Neural cell (in vitro differentiated cells): ENCODE data around the gene NEU3. TPM values are rescaled to one million over a fixed set of nuclear protein-coding genes. Genes with fewer than 3 reads are reported as not detected.
"Not testable (repeated sequence)": the region's sequence is repeated elsewhere in the genome, so short reads cannot be mapped to it uniquely, and the experiment has no call there.

Source experiments
- H2AFZ ChIP-seq: fragments of 200-600, 300-800 bp; sonication (generic), shearing (Covaris generic); 2 replicates; pipeline ENCODE4 v1.6.0; 2014; ENCODE audit warnings: low read depth, mild to moderate bottlenecking, antibody characterized with exemption, low read length, moderate library complexity
- H3F3A ChIP-seq: fragments of 200-600 bp; shearing (Covaris generic); 2 replicates; pipeline ENCODE4 v1.6.1; 2016; ENCODE audit warnings: mild to moderate bottlenecking, moderate library complexity, mixed read lengths, antibody characterized with exemption, low read length; ENCODE audit not compliant: insufficient read depth, poor library complexity, severe bottlenecking
- H3K27ac ChIP-seq: fragments of 200-600, 300-800 bp; sonication (generic), shearing (Covaris generic); 2 replicates; pipeline ENCODE4 v1.5.1; 2014; ENCODE audit warnings: mild to moderate bottlenecking, low read length, moderate library complexity
- H3K27me3 ChIP-seq: fragments of 300-800, 200-600 bp; sonication (generic), shearing (Covaris generic); 2 replicates; pipeline ENCODE4 v1.6.0; 2014; ENCODE audit warnings: mild to moderate bottlenecking, low read depth, low read length, moderate library complexity; ENCODE audit not compliant: insufficient read depth
- H3K36me3 ChIP-seq: fragments of 300-800, 200-600 bp; sonication (generic), shearing (Covaris generic); 2 replicates; pipeline ENCODE4 v1.5.1; 2014; ENCODE audit warnings: mild to moderate bottlenecking, antibody characterized with exemption, low read length, moderate library complexity; ENCODE audit not compliant: insufficient read depth
- H3K4me2 ChIP-seq: fragments of 300-800, 200-600 bp; sonication (generic), shearing (Covaris generic); 2 replicates; pipeline ENCODE4 v1.6.0; 2014; ENCODE audit warnings: mild to moderate bottlenecking, low read length
- H3K4me3 ChIP-seq: fragments of 300-800, 200-600 bp; sonication (generic), shearing (Covaris generic); 2 replicates; pipeline ENCODE4 v1.5.1; 2014; ENCODE audit warnings: mild to moderate bottlenecking, low read length, moderate library complexity
- H3K79me2 ChIP-seq: fragments of 200-600 bp; shearing (Covaris generic); replicated peaks from 2 replicates; pipeline ENCODE4 v1.6.0; 2014; ENCODE audit warnings: mild to moderate bottlenecking, low read length, moderate library complexity; ENCODE audit not compliant: insufficient read depth
- H3K9ac ChIP-seq: fragments of 300-800, 200-600 bp; sonication (generic), shearing (Covaris generic); 2 replicates; pipeline ENCODE4 v1.6.1; 2016; ENCODE audit warnings: mild to moderate bottlenecking, low read length, mixed read lengths
- H3K9me2 ChIP-seq: fragments of 200-600 bp; shearing (Covaris generic); 2 replicates; pipeline ENCODE4 v1.6.1; 2016; ENCODE audit warnings: mild to moderate bottlenecking, low read length, mixed read lengths; ENCODE audit not compliant: insufficient read depth
- H3K9me3 ChIP-seq: fragments of 200-600, 300-800 bp; sonication (generic), shearing (Covaris generic); 2 replicates; pipeline ENCODE4 v1.6.1; 2016; ENCODE audit warnings: mild to moderate bottlenecking, mixed run types, low read length, moderate library complexity, mixed read lengths
- H4K20me1 ChIP-seq: fragments of 200-600 bp; shearing (Covaris generic); 2 replicates; pipeline ENCODE4 v1.6.1; 2016; ENCODE audit warnings: mild to moderate bottlenecking, mixed run types; ENCODE audit not compliant: insufficient read depth
- EP300 ChIP-seq: fragments of 450-650 bp; conservative IDR thresholded peaks from 2 replicates; pipeline ENCODE4 v1.6.1; 2014; ENCODE audit warnings: antibody characterized with exemption, mild to moderate bottlenecking, moderate library complexity; ENCODE audit not compliant: poor library complexity, severe bottlenecking
- EZH2 ChIP-seq: fragments of 200-600, 300-800 bp; shearing (Covaris generic), sonication (generic); IDR thresholded peaks from 2 replicates; pipeline ENCODE4 v1.6.1; 2014; ENCODE audit warnings: antibody characterized with exemption, low read length, borderline replicate concordance, mild to moderate bottlenecking; ENCODE audit not compliant: insufficient read depth, poor library complexity, severe bottlenecking
- MXI1 ChIP-seq: fragments of 450-650 bp; conservative IDR thresholded peaks from 2 replicates; pipeline ENCODE4 v1.6.1; 2014; ENCODE audit warnings: antibody characterized with exemption, mild to moderate bottlenecking; ENCODE audit not compliant: poor library complexity, severe bottlenecking
- POLR2AphosphoS5 ChIP-seq: IDR thresholded peaks from 2 replicates; pipeline ENCODE4 v1.6.1; 2012
- RAD21 ChIP-seq: fragments of 450-650 bp; conservative IDR thresholded peaks from 2 replicates; pipeline ENCODE4 v1.6.1; 2014; ENCODE audit warnings: antibody characterized with exemption, mild to moderate bottlenecking, moderate library complexity
- SMC3 ChIP-seq: fragments of 450-650 bp; conservative IDR thresholded peaks from 2 replicates; pipeline ENCODE4 v1.6.1; 2014; ENCODE audit warnings: antibody characterized with exemption, mild to moderate bottlenecking, moderate library complexity; ENCODE audit not compliant: poor library complexity
- TAF1 ChIP-seq: IDR thresholded peaks from 2 replicates; pipeline ENCODE4 v1.6.1; 2012; ENCODE audit warnings: low read depth
- polyA plus RNA-seq: library from polyadenylated mRNA; depleted of rRNA; stranded (reverse); fragments of >200 nt; gene quantifications from 2 replicates; pipeline ENCODE4 v1.2.3, GENCODE V29; 2014
- TF ChIP-seq, protein P1 (sequence below): IDR thresholded peaks from 2 replicates; pipeline ENCODE4 v1.6.1; 2012; ENCODE audit warnings: borderline replicate concordance
- TF ChIP-seq, protein P2 (sequence below): fragments of 450-650 bp; IDR thresholded peaks from 2 replicates; pipeline ENCODE4 v1.5.1; 2014; ENCODE audit warnings: antibody characterized with exemption, mild to moderate bottlenecking, moderate library complexity; ENCODE audit not compliant: poor library complexity, severe bottlenecking

NEU3 gene
- polyA plus RNA-seq, 1 donor from 2014 or later = 16.9 TPM

DNA sequence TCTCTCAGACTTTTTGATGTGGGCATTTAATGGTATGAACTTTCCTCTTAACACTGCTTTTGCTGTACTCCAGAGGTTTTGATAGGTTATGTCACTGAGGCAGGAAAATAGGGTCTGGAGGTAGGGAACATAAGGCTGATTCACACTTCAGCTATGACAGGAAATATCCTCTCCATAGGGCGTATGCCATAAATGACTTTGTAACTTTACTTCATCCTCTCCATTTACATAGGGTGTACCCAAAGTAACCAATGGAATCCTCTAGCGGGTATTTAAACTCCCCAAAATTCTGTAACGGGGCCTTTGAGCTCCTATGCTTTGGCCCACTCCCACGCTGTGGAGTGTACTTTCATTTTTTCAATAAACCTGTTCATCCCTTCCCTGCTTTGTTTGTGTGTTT lies 58.5 kb downstream of the NEU3 start:
- TF ChIP-seq POLR2AphosphoS5 (no peak), MXI1 (no peak), EP300 (no peak), RAD21 (no peak), EZH2 (no peak), SMC3 (no peak), TAF1 (no peak)
- TF ChIP-seq, protein P1, sequence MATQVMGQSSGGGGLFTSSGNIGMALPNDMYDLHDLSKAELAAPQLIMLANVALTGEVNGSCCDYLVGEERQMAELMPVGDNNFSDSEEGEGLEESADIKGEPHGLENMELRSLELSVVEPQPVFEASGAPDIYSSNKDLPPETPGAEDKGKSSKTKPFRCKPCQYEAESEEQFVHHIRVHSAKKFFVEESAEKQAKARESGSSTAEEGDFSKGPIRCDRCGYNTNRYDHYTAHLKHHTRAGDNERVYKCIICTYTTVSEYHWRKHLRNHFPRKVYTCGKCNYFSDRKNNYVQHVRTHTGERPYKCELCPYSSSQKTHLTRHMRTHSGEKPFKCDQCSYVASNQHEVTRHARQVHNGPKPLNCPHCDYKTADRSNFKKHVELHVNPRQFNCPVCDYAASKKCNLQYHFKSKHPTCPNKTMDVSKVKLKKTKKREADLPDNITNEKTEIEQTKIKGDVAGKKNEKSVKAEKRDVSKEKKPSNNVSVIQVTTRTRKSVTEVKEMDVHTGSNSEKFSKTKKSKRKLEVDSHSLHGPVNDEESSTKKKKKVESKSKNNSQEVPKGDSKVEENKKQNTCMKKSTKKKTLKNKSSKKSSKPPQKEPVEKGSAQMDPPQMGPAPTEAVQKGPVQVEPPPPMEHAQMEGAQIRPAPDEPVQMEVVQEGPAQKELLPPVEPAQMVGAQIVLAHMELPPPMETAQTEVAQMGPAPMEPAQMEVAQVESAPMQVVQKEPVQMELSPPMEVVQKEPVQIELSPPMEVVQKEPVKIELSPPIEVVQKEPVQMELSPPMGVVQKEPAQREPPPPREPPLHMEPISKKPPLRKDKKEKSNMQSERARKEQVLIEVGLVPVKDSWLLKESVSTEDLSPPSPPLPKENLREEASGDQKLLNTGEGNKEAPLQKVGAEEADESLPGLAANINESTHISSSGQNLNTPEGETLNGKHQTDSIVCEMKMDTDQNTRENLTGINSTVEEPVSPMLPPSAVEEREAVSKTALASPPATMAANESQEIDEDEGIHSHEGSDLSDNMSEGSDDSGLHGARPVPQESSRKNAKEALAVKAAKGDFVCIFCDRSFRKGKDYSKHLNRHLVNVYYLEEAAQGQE = no peak
- TF ChIP-seq, protein P2, sequence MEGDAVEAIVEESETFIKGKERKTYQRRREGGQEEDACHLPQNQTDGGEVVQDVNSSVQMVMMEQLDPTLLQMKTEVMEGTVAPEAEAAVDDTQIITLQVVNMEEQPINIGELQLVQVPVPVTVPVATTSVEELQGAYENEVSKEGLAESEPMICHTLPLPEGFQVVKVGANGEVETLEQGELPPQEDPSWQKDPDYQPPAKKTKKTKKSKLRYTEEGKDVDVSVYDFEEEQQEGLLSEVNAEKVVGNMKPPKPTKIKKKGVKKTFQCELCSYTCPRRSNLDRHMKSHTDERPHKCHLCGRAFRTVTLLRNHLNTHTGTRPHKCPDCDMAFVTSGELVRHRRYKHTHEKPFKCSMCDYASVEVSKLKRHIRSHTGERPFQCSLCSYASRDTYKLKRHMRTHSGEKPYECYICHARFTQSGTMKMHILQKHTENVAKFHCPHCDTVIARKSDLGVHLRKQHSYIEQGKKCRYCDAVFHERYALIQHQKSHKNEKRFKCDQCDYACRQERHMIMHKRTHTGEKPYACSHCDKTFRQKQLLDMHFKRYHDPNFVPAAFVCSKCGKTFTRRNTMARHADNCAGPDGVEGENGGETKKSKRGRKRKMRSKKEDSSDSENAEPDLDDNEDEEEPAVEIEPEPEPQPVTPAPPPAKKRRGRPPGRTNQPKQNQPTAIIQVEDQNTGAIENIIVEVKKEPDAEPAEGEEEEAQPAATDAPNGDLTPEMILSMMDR = no peak
- Histone ChIP-seq H3K79me2 (no peaks in the 10 kb centered on the region), H4K20me1 (no peaks in the 10 kb centered on the region), H2AFZ (no peak overlapping the region), H3K36me3 (no peaks in the 10 kb centered on the region), H3K27me3 (no peaks in the 10 kb centered on the region), H3K9ac (no peak overlapping the region), H3K4me2 (no peak overlapping the region), H3K4me3 (no peak overlapping the region), H3K9me3 (no peaks in the 10 kb centered on the region), H3K9me2 (no peaks in the 10 kb centered on the region), H3K27ac (no peak overlapping the region), H3F3A (no peaks in the 10 kb centered on the region)

DNA sequence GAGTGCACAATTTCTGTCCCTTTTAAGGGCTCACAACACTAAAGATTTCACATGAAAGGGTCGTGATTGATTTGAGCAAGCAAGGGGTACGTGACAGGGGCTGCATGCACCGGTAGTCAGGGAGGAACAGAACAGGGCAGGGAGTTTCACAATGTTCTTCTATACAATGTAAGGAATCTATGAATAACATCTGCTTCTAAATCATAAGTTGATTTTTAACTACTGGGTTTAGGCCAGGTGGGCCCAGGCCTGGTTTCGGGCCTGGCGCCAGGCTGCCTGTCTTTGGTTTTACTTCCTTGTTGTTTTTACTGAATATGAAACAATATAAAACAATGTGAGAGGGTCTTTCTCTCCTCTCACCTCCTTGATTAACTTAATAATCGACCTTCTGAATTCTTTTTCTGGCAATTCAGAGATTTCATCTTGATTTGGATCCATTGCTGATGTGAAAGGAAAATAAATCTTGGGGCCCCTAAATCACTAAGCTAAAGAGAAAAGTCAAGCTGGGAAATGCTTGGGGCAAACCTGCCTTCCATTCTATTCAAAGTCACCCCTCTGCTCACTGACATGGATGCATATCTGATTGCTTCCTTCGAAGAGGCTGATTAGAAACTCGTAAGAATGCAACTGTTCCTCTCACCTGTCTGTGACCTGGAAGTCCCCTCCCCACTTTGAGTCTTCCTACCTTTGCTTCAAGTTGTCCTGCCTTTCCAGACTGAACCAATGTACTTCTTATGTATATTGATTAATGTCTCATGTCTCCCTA lies 61.0 kb downstream of the NEU3 start:
- H3K4me3 ChIP-seq, H2AFZ ChIP-seq, H3K4me2 ChIP-seq, H4K20me1 ChIP-seq, H3K79me2 ChIP-seq, H3F3A ChIP-seq, H3K36me3 ChIP-seq, H3K9ac ChIP-seq, H3K9me2 ChIP-seq, H3K27ac ChIP-seq, H3K27me3 ChIP-seq, H3K9me3 ChIP-seq: not testable (repeated sequence)
